ENCODE measurements around the gene SNAPIN. TPM values are rescaled to one million over a fixed set of nuclear protein-coding genes. Genes with fewer than 3 reads are reported as not detected.

The SNAPIN gene
- total RNA-seq, 4 donors from 2014 or later = 58.9 to 77.4 (median 69.4) TPM

DNA sequence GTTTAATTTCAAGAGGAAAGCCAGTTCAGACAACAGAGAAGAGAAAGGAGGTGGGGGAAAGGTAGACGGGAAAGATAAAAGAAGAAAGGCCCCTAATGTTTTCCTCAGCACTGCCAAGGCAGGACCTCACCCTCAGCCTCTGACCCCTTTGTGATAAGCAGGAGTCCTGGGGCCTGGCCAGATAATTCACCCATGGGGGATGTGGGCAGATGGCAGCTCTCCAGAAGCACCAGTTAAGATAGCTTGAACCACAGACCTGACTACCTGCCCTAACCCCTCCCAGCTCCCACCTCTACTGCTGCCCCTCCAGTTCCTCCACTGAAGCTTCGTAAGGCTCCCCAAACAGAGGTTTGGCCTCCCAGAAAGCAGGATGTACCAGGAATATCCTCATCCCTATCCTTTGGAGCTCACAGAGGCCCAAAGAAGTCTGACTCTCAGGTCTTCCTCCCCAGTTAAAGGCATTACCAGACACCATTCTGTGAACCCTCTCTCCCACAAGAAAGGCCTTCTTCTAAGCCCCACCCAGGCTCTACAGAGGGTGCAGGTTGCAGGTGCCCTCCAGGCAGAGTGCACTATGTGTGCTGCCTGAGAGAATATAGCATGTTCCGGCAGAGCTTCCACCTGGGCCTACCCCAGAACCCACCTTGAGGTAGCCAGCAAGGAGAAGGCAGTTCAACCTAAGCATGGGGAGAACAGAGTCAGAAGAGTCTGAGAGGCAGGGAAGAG is 9.2 kb upstream of the SNAPIN start:
- TF ChIP-seq CTCF (IDR thresholded peaks at IDR 0.05) (no peak), EP300 (IDR thresholded peaks at IDR 0.05) (no peak), POLR2AphosphoS5 (IDR thresholded peaks at IDR 0.05) (no peak), POLR2A (IDR thresholded peaks at IDR 0.05) (no peak)
- no peaks in the 10 kb centered on the region for H3K27me3 ChIP-seq
- peaks cover 0 to 29% of the 10 kb centered on the region in 2 donors for H3K36me3 ChIP-seq
- 41% methylated on average over 3 of the region's 3 CpGs; no CpG with 5 or more reads in 1 of the 2 donors for WGBS, 2 donors (ENCODE audit: low coverage in 1 of 2)
- H3K27ac ChIP-seq = no peak overlapping the region
- H3K4me3 ChIP-seq = no peak overlapping the region
- H3K4me1 ChIP-seq = peaks cover 0 to 13% (median 0%) of the 10 kb centered on the region in 3 donors
- H3K9me3 ChIP-seq = no peaks in the 10 kb centered on the region
- no peak for ATAC-seq

DNA sequence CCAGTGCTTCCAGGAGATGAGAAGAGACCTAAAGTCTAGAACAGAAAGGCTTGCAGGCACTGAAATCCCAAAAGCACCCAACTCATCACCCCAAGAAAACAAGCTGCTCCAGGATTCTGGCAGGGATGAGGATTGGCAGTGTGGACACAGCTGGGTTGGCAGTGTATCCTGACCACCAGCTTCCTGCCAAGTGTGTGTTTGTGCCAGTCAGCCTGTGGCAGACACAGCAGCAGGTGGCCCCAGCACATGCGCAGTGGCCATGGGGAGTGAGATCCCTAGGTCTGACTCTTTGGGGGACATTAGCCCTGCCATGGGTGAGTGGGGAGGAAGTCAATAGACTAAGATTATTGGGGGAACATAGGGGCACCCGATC is 8.7 kb upstream of the SNAPIN start:
- no peaks in the 10 kb centered on the region for H3K9me3 ChIP-seq
- ATAC-seq = no peak
- peaks cover 0 to 24% of the 10 kb centered on the region in 2 donors for H3K36me3 ChIP-seq
- H3K4me3 ChIP-seq = no peak overlapping the region
- 60 to 86% methylated on average over 1 to 2 of the region's 2 CpGs for WGBS, 2 donors (ENCODE audit: low coverage in 1 of 2)
- no peaks in the 10 kb centered on the region for H3K27me3 ChIP-seq
- peaks cover 0 to 7% (median 0%) of the 10 kb centered on the region in 3 donors for H3K4me1 ChIP-seq
- no peak for TF ChIP-seq POLR2A (IDR thresholded peaks at IDR 0.05)
- no peak for TF ChIP-seq POLR2AphosphoS5 (IDR thresholded peaks at IDR 0.05)
- TF ChIP-seq CTCF (IDR thresholded peaks at IDR 0.05) = no peak
- TF ChIP-seq EP300 (IDR thresholded peaks at IDR 0.05) = no peak
- no peak overlapping the region for H3K27ac ChIP-seq

DNA sequence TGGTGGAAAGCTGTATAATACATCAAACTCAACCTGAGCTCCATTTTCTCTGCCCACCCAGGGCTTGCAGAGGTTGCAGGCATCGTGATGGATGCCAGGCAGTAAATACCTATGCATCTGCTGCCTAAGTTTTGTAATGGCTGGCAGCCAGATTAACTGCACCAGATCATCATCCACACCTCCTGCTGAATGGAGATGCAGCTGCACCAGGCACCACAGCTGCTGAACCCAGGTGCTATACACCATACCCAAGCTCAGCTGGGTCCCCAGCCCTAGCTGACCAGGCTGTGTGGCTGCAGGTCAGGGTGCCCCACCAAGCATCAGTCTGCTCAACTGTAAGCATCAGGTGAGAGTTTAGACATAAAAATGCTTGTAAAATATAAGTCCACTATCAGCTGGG is 6.7 kb upstream of the SNAPIN start:
- ATAC-seq = no peak
- Histone ChIP-seq H3K36me3 (peaks cover 0 to 5% of the 10 kb centered on the region in 2 donors), H3K27me3 (no peaks in the 10 kb centered on the region), H3K27ac (no peak overlapping the region), H3K4me1 (peaks cover 0 to 5% (median 0%) of the 10 kb centered on the region in 3 donors), H3K4me3 (no peak overlapping the region), H3K9me3 (no peaks in the 10 kb centered on the region)
- WGBS, 2 donors (ENCODE audit: low coverage in 1 of 2) = 67% methylated on average over 1 of the region's 1 CpG; no CpG with 5 or more reads in 1 of the 2 donors
- TF ChIP-seq POLR2AphosphoS5 (IDR thresholded peaks at IDR 0.05) (no peak), POLR2A (IDR thresholded peaks at IDR 0.05) (no peak)

DNA sequence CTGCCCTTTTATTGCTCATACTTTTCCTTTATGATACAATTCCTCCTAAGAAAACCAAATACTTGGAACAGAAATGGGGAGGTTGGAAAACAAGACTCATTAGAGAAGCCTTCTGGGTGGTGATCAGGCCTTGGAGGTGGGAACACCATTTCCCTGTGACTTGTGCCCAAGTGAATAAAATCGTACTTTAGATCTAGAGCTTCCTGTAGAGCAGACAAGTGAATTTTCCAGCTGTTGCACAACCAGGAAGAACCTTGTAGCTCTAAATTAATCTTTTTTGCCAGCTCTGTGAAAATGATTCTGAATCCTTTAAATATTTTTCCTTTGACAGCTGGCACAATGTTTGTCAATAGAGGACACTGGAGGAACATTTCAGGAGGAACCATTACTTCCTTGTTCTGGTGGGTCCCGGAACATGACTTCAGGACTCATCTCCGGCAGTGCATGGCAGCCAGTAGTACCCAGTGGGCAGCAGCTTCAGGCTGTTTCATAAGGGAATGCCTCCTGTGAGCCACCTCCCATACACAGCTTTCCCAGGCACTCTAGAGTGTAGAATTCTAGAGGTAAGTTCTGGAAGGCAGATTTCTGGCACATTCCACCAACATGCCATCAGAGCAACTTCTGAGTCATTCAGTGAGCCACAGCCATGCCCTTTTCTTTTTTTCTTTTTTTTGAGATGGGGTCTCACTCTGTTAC is 5.5 kb upstream of the SNAPIN start:
- TF ChIP-seq CTCF (IDR thresholded peaks at IDR 0.05) = no peak
- TF ChIP-seq POLR2AphosphoS5 (IDR thresholded peaks at IDR 0.05) = no peak
- TF ChIP-seq EP300 (IDR thresholded peaks at IDR 0.05) = no peak
- TF ChIP-seq POLR2A (IDR thresholded peaks at IDR 0.05) = no peak
- WGBS, 2 donors (ENCODE audit: low coverage in 1 of 2) = 52 to 54% methylated on average over 3 of the region's 3 CpGs
- H3K4me1 ChIP-seq = peaks cover 0 to 5% (median 0%) of the 10 kb centered on the region in 3 donors
- H3K4me3 ChIP-seq = no peak overlapping the region
- H3K27me3 ChIP-seq = no peaks in the 10 kb centered on the region
- peak overlapping the region in 3 of 4 donors; percentile 10 to 20 (median 14) for H3K27ac ChIP-seq
- ATAC-seq = peak; percentile 56
- H3K9me3 ChIP-seq = no peaks in the 10 kb centered on the region
- H3K36me3 ChIP-seq = no peaks in the 10 kb centered on the region

DNA sequence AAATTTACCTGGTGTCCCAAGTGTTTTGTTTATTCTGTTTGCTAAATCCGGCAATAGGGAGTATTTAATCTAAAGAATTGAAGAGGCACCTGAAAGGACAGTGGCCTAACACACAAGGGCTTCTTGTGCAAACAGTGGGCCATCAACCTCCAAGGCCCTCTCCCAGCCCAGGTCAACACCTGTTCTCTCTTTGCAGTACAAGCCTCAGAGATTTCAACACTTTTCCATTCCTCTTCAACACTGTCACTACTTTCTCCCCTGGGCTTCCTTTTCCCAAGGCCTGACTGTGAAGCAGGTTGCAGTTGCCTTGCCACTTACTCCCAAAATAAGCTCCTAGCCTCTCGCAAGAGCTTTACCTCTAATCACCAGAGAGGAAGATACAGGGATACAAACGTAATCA is 3.2 kb upstream of the SNAPIN start:
- WGBS, 2 donors (ENCODE audit: low coverage in 1 of 2) = 82 to 100% methylated on average over 1 to 3 of the region's 3 CpGs
- no peak for ATAC-seq
- no peaks in the 10 kb centered on the region for H3K9me3 ChIP-seq
- no peak overlapping the region for H3K4me3 ChIP-seq
- no peak overlapping the region for H3K27ac ChIP-seq
- no peaks in the 10 kb centered on the region for H3K27me3 ChIP-seq
- H3K4me1 ChIP-seq = peaks cover 0 to 14% (median 8%) of the 10 kb centered on the region in 3 donors
- no peak for TF ChIP-seq POLR2A (IDR thresholded peaks at IDR 0.05)
- no peak for TF ChIP-seq EP300 (IDR thresholded peaks at IDR 0.05)
- TF ChIP-seq CTCF (IDR thresholded peaks at IDR 0.05) = no peak
- peaks cover 0 to 9% of the 10 kb centered on the region in 2 donors for H3K36me3 ChIP-seq

All from gastroesophageal sphincter (tissue), 4 donors.